GM19452 (cell line): ENCODE measurements around the gene ATP11A.
"Not testable (repeated sequence)": the region's sequence is repeated elsewhere in the genome, so short reads cannot be mapped to it uniquely, and the experiment has no call there.

Experiments
- ATAC-seq: cut with Tn5 transposase; IDR thresholded peaks from one replicate; pipeline ENCODE4 v1.9.1; 2021; ENCODE audit not compliant: unreplicated experiment

Gene ATP11A

DNA sequence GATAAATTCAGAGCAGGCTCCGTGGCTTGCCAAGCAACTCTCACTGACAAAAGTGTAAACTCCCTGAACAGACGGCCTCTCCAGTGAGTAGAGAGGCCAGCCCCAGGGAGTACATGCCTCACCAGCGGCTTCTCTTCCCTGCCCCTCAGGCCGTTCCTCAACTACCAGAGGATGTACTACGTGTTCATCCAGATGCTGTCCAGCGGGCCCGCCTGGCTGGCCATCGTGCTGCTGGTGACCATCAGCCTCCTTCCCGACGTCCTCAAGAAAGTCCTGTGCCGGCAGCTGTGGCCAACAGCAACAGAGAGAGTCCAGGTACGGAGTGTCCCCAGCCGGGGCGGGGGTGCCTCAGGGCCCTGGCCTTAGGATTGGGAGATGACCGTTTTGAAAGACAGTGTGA lies 185.8 kb downstream of the ATP11A start:
- no peak for ATAC-seq

DNA sequence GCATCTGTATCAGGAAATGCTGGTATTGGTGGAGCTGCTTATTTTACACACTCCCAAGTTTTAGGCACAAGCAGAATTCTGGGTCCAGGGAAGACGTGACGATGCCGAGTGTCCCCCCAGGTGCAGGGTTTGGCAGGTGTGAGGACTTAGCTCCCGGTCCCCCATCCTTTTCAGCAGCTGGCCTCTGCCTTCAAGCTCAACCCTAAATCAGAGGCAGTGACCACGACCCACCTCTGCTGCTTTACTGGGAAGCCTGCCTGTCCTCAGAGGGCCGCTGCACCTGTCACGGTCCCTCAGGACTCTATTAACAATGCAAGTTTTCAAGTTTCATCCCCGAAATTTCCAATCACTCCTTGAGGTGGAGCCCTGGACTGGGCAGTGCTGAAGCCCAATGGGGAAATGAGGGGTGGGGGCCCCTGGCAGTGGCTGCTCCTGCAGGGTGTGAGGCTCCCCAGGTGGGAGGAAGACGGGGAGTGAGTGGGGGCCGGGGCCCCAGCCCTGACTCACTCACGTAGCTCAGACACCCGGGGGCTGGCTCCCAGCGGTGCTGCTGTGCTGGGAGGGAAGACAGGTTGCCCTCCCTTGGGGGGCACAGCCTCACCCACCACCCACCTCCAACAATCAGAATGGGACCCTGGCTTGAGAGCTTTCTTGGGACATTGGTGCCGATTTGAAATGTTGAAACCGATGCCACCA lies 186.6 kb downstream of the ATP11A start:
- no peak for ATAC-seq

DNA sequence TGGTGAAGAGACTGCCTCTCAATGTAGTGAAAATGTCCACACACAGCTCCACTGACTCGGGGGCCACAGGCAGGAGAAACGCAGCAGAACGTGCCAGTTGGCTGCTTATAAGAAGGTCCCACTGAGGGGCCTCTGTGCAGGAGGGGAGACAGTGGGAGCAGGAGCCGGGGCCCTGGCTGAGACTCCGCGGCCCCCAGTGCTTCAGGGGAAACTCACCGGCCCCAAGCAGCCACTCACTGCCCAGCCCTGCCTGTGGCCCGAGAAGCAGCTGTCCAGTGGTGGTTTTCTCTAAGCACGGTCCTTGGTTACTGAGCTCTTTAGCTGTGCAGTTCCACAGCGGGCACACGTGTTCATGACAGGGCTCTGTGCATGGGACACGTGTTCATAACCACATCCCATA lies 187.2 kb downstream of the ATP11A start:
- ATAC-seq = no peak

DNA sequence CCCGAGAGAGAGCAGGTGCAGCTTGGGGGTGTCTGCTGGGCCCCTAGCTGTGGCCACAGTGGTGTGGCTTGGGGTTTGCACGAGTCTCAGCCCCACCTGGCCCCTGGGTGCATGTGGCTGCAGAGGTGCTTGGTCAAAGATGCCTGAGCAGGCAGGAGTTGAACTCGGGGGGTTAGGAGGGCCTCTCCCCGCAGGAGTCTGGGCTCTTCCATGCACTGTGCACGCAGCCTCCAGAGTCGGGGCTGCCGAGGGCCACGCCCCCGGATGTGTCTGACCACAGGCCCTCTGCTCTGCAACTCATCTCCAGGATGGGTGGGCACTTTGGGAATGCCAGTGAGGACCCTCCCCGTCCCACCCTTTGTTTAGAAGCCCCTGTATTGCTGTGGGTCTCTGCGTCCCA lies 187.7 kb downstream of the ATP11A start:
- ATAC-seq = no peak

DNA sequence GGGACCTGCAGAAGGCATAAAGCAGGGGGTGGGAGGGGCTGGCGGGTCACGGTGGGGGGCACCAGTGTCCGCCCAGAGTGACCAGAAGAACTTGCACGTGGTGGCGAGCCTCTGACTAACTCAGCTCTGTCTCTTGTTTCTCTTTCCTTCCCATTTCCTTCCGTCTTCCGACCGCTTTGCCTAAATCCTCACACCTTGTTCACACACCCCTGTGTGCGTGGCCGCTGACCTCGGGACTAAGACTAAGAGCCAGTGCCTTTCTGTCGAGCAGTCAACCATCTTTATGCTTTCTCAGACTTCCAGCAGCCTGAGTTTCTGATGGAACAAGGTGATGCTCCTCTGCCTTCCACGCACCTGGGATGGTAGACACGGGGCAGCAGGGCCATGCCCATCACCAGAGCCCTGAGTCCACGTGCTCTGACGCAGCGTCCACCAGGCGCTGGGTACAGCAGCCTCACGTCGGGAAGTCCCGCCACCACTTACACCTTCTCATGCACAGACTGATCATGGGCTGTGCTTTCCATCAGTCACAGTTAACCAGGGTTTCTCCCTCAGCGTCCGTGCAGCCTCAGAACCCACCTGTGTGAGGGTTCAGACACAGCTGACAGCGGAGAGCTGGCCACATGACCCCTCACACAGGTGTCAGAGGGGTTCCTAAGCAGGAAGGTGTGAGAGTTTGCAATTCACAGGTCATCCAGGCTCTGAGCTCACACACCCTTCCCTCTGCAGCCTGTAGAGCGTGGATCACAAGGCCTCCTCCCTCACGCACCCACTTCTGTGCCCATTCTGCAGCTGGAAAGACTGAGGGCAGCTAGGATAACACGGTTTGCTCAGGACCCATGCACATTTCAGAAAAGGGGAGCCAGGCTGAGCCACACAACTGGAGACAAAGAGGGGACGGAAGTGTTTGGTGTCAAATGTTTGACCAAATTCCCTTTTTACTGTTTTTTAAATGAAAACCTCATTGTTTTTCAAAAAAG lies 188.4 kb downstream of the ATP11A start:
- ATAC-seq = no peak

DNA sequence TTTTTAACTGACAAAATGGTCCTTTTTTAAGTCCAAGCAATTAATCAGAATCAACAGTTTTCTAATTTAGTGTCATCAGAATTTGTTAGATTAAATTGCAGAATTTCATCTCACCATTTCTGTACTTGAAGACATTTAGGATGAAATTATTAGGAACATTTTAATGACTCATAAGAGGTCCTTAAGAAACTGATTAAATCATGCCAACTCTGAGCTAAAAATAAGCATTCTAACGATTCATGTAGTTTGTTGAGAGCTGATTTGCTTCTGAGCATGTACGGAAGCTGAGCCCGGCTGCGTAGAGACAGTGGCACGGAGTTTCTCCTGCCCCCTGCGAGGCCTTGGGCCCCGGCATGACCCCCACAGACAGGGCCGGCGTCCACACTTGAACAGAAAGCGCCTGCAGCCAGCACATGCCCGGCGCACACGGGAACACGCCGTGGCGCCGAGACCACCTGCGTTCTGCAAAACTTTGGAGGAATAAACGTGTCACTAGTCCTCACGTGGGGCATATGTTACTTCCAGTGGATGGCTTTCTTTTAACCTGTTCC lies 189.5 kb downstream of the ATP11A start:
- ATAC-seq = no peak

DNA sequence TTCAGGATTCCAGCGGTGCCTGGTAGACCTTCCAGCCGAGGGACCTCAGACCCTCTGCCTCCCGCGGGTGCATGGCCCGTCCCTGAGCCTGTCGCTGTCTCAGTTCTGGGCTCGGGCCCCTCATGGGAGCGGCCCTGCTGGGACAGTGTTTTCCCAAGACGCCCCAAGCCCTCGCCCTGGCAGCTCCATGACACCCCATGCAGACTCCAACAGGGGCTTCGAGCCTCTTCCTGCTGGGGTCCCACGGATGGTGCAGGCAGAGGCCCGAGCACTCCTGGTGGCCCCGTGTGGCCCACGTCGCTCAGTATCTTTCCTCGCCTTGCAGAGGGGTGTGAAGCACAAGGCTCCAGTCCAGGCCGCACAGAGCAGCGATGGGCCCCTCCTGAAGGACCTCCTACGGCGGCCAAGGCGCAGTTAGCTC lies 190.4 kb downstream of the ATP11A start:
- ATAC-seq = no peak

DNA sequence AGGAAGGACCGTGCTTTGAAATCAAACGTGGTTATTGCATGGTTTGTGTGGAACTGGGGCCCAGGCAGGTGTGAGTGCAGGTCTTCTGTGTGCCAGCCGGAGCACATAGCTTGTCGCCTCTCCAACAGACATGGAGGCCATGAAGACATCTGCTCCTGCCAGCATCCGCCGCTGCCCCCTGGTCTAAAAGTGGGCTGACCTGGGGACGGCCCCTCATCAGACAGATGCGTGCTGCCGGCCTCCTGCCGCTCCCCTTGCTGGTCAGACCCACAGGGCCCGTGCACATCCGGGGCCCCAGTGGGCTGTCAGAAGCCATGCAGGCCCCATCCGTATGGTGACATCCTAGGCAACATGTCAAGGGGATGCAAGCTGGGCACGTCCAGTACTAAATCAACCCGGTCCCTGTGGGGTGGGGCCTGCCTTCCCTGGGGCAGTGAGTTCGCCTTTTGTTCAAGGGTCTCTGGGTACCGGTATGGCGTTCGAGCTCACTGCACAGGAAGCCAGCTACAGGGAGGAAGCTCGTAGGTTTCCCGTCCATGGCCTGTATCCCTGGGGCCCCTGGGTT lies 191.2 kb downstream of the ATP11A start:
- ATAC-seq = no peak

DNA sequence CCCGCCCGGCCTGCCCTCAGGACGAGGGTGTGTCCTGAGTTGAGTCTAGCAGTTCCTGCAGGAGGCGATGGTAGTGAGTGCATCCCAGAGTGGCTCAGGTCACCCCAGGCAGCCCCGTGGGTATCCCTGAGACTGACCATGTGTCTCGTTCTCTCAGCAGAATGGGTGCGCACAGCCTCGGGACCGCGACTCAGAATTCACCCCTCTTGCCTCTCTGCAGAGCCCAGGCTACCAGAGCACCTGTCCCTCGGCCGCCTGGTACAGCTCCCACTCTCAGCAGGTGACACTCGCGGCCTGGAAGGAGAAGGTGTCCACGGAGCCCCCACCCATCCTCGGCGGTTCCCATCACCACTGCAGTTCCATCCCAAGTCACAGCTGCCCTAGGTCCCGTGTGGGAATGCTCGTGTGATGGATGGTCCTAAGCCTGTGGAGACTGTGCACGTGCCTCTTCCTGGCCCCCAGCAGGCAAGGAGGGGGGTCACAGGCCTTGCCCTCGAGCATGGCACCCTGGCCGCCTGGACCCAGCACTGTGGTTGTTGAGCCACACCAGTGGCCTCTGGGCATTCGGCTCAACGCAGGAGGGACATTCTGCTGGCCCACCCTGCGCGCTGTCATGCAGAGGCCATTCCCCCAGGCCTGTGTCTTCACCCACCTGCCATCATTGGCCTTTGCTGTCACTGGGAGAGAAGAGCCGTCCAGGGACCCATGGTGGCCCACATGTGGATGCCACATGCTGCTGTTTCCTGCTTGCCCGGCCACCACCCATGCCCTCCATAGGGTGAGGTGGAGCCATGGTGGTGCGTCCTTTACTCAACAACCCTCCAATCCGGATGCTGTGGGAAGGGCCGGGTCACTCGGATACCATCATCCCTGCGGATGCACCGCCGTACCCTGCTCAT lies 192.1 kb downstream of the ATP11A start:
- no peak for ATAC-seq

DNA sequence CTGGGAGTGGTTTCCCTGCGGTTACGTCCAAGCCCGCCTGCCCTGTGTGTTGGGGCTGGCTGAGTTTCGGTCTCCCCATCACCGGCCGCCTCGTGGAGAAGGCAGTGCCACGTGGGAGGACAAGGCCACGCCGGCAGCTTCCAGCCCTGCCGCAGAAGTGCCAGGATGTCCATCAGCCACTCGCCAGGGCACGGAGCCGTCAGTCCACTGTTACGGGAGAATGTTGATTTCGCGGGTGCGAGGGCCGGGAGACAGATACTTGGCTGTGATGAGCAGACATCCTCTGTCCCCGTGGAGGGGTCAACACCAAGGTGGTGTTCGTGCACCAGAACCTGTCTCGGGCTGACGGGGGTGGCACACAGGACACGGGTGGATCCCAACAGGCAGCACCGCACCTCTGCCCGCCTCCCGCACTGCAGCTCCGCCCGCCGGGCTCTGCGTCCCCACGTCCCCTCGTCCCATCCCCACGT lies 192.8 kb downstream of the ATP11A start:
- ATAC-seq = no peak

DNA sequence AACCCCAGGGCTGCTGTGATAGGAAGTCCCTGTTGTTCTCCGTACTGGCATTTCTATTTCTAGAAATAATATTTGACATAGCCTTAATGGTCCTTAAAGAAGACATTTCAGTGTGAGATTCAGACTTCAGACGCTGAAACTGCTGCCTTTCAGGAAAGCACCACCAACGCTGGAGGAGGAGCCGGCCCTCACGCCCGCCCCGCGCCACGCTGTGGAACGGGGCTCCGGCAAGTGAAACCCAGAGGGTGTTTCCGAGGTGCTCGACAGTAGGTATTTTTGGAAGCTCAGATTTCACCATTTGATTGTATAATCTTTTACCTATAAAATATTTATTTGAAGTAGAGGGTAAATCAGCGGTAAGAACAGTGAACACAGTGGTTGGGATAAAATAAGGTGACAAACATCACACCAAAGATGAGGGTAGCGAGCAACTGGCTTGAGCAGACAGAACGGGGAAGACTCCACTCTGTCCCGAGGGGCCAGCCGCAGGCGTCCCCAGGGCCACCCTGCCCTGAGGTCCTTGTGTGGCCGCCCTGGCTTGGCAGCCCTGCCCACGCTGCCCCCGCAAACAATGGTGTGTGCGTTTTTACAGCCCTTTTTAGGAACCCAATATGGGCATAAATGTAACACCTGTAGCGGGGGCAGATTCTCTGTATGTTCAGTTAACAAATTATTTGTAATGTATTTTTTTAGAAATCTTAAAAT lies 193.6 kb downstream of the ATP11A start:
- no peak for ATAC-seq

DNA sequence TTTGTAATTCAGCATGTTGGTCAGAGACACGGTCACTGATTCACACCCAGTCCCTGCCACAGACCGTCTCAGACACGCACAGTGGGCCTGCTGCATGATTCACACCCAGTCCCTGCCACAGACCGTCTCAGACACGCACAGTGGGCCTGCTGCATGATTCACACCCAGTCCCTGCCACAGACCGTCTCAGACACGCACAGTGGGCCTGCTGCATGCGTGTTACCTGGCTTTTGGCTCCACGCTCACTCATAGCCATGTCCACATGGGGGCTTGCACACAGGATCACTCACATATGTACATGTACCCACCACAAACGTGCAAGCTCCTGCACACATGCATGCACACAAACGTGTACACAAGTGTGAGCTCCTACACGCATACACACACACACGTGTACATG lies 194.9 kb downstream of the ATP11A start:
- not testable (repeated sequence) for ATAC-seq

DNA sequence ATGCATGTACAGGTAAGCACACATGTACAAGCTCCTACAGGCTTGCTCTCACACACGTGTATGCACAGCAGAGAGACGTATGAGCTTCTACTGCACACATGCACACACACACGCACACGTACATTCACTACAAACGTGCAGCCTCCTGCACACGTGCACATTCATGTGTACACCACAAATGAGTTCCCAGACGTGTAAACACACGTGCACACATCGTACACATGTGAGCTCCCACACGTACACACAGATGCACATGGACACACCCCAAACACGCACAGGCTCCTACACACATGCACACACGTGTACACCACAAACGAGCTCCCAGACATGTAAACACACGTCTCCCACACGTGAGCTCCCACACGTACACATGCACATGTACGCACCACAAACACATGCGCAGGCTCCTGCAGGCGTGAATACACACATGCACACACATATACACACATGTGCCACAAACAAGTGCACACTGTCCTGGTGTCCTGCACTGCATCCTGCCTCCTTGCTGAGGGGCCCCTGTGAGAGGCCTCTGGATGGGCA lies 195.5 kb downstream of the ATP11A start:
- ATAC-seq = no peak

DNA sequence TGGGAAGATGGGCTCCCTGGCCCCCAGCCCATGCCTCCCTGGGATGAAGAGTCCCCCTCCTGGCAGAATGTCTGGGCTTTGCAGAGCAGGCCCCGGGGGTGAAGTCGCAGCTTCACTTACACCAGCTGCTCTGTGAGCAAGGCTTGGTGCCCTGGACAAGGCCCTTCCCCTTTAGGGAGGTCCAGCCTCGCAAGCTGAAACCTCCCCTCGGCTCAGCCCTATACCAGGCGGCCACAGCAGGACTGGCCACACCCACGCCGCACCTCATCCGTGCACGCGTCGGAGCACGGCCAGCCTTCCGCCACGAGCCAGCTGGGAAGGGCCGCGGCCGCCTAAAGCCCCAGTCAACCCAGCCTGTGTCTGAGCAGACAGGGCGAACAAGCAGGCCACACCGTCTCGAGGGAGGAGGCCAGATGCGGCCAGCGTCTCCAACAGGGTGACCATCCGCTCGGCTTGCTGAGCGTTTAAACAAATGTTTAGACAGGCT lies 196.0 kb downstream of the ATP11A start:
- ATAC-seq = no peak

DNA sequence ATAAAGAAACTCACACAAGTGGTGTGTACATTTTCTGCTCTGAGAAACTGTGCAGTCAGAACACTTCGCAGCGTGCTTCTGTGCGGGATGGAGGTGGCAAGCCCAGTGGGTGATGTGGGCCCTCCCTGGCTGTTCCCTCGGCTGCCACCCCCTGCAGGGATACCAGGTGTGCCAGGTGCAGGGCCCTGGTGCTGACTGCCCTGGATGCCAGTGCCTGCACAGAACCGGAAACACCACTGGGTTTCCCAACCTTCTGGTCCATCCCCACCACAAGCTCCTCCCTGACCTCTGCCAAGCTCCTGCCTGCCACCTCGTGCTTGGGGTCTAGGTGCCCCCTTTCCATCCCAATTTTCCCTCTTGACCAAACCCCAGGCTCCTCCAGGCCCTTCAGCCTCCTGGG lies 197.3 kb downstream of the ATP11A start:
- no peak for ATAC-seq

DNA sequence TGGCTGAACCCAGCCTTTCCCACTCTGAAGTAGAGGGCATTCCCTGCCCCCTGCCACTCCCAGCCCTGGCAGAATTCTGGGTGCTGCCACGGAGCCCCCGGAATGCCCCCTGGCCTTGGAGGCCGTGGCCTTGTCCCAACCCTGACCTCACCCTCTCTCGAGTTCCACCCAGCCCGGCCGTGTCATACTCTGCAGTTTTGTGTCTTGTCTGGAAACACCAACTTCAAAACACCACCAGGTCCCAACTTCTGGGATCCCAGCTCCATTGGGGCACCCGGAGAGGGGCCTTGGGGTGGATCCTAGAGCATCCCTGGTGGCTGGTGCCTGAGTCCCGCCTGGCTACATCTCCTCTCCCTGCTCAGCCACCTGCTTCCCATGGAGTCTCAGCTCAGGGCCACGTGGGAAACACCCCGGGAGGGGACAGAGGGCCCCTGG lies 197.7 kb downstream of the ATP11A start:
- no peak for ATAC-seq

DNA sequence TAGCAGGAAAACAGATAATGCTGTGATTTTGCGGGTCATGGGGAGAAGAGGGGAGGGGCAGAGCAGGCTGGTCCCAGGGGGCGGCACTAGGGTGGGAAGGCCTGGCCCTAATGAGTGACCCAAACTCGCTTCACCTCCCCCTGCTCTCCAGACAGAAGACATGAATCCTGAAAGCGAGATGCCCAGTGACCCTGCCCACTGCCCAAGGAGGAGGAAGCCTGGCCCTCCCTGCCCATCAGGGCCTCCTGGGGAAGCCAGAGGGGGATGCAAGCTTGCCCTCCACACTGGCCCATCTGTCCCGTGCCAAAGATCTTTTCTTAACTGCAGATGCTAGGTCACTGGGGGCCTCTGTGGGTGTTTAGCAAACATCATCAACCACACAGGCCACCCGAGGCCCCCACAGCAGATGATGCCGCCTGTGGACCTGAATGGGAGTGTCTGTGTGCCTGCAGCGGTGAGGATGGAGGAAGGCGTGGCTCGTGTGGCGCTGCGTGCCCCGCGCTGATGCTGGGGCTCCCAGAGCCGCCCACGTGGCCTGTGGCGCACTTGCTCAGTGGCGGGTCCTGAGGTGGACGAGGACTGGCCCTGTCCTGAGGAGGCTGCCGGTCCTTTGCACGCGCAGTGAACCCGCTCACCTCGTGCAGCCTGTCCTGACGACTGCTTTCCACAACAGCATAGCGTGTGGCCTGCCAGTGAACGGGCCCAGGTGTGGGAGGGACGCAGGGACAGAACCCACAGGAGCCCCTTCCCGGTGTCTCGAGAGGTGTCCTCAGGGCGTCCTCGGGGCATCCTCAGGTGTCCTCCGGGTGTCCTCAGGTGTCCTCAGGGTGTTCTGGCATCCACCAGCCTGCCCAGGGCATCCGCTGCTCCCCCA lies 198.6 kb downstream of the ATP11A start:
- ATAC-seq = no peak
